ENCODE data around the gene SNRNP27.
A peak's percentile ranks its signal among the peaks of the same experiment; 100 is the strongest.

SNRNP27 gene

GRCh38 chr2:69917852-69918251 is 24.1 kb downstream of the SNRNP27 start:
- DNase-seq = no peak

GRCh38 chr2:69918401-69918800 is 24.6 kb downstream of the SNRNP27 start:
- no peak for DNase-seq

- no peak for DNase-seq
These were observed 29.4 kb downstream of the SNRNP27 start for GRCh38 chr2:69923116-69923515.

GRCh38 chr2:69926849-69927515 is 33.2 kb downstream of the SNRNP27 start:
- no peak for DNase-seq

- no peak for DNase-seq
These were observed 38.3 kb downstream of the SNRNP27 start for GRCh38 chr2:69931832-69932595.

- DNase-seq = no peak
These were observed 38.8 kb downstream of the SNRNP27 start for GRCh38 chr2:69932596-69932922.

GRCh38 chr2:69933254-69933828 is 39.6 kb downstream of the SNRNP27 start:
- DNase-seq = no peak

GRCh38 chr2:69933839-69934613 is 40.3 kb downstream of the SNRNP27 start:
- peak in 1 of 2 experiments; percentile 36 for DNase-seq

GRCh38 chr2:69934614-69934908 is 40.8 kb downstream of the SNRNP27 start:
- DNase-seq = no peak

GRCh38 chr2:69935011-69935410 is 41.3 kb downstream of the SNRNP27 start:
- no peak for DNase-seq

GRCh38 chr2:69936906-69937305 is 43.1 kb downstream of the SNRNP27 start:
- DNase-seq = no peak

GRCh38 chr2:69937968-69938367 is 44.2 kb downstream of the SNRNP27 start:
- no peak for DNase-seq

- DNase-seq = no peak
These were observed 46.0 kb downstream of the SNRNP27 start for GRCh38 chr2:69939722-69940121.

- DNase-seq = no peak
These were observed 46.9 kb downstream of the SNRNP27 start for GRCh38 chr2:69940691-69941090.

- DNase-seq = no peak
These were observed 49.5 kb downstream of the SNRNP27 start for GRCh38 chr2:69943000-69943842.

GRCh38 chr2:69943843-69944525 is 50.2 kb downstream of the SNRNP27 start:
- DNase-seq = no peak

GRCh38 chr2:69944756-69945155 is 51.0 kb downstream of the SNRNP27 start:
- DNase-seq = no peak

- no peak for DNase-seq
These were observed 51.7 kb downstream of the SNRNP27 start for GRCh38 chr2:69945441-69945840.

GRCh38 chr2:69945941-69946340 is 52.2 kb downstream of the SNRNP27 start:
- no peak for DNase-seq

- DNase-seq = peak; percentile 64 to 66
These were observed 52.9 kb downstream of the SNRNP27 start for GRCh38 chr2:69946351-69947324.

All from activated T-cell treated with anti-CD3 and anti-CD28 coated beads, Interleukin-2, amount 50 U/mL, for 48 hours (primary cell).